GM18870 (cell line): Measurements from ENCODE around the gene WWOX.

ENCODE experiments used
- ATAC-seq: cut with Tn5 transposase; IDR thresholded peaks from one replicate; pipeline ENCODE4 v1.9.1; 2021; ENCODE audit warnings: moderate library complexity; ENCODE audit not compliant: unreplicated experiment

WWOX gene

DNA sequence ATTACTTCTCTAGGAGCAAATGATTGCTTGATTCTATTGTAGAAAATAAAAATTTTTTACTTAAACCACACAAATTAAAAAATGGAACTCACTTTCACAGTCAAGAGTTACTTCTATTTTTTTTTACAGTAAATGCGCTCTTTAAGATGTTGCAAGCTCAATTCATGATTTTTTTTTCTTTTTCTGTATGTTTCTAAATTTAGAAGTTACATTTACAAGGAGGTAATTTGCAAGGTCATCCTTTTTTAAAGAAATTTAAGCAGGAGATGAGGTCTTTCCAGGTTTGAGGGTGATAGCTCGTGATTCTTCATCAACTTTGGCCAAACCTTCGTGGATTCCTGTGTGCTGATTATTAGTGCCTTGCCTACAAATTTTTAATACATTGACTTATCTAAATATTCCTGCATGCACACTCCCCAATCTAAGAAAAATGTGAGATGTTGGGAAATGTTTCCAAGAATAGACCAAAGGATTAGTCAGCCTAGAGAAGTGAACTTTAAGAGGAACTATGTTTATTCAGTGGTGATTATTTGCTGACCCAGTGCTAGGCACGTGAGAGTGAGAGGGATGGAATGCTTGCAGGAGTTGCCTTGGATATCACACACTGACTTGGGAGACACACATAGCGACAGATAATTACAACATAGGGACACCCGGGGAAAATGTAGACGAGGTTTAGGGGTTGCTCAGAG, 1071.2 kb downstream of the WWOX start:
- no peak for ATAC-seq

- ATAC-seq = no peak
Observed at GRCh38 chr16:79171504-79171903, 1072.0 kb downstream of the WWOX start.

DNA sequence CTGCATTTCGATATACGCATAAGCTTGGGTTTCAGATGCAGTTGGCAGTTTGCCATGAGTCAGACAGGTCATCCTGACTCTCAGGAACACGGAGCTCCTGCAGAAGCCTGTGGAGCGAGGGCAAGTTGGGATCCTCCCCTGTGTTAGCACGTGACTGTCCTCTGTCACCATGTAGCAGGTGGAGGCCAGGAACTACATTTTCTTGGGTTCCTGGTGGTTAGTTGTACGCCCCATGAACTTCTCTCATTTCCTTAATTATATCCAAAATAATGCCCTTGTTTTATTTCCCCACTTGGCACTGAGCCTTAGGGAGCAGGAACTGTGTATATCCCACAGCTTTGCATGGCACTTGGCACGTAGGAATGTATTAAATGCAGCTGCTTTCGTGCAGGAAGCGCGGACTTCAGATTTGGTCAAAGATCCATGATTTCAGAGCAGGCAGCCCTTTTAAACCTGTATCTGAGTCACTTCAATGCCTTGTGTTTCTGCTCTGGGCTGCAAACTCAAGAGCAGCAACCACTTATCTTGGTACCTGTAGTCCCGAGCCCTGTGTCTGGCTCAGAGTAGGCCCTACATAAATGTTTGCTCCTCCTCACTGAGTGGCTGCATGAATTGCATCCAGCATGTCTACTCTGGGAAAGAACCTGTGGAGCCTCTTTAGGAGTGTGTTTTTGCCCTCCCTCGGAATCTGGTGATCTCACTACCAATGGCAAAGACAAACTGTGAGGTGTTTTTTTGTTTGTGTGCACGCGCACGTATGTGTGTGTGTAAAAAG, 1072.7 kb downstream of the WWOX start:
- ATAC-seq = no peak

DNA sequence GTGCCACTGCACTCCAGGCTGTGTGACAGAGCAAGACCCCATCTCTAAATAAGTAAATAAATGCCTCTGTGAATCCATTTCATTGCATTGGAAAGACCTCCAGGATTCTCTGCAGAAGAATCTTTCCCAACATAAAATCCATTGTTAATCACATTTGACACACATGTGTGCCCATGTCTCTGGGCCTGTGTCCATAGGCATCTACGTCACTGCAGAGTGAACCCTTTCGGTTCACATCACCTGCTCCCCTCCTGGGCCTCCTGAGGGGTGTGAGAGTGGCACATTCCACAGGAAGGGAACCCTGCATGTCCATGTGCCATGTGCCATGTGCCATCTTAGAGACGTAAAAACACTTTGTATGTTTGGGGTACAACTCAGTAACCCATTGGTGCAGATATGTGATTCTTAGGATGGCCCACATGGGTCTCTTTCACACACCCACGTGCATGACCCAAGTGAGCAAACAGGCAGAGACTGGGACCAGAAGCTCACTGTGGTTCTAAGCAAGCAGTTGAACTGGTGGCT, 1073.6 kb downstream of the WWOX start:
- ATAC-seq = no peak

DNA sequence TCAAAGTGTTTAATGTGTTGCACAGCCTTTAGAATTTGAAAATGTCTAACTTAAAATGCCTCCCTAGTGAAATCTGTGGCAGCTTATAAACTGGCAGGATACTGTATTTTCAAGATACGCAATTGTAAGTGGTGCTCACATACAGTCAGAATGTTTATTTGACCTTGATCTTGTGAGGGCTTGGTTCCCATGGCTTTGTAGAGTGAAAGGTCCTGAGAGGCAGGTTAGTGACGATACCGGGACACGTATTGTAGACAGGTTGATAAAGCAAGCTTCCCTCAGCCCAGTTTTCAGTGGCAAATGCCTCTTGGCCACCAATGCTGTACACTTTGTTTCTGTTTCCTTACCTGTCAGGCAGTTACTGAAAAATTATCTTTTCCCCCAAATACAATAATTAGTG, 1074.5 kb downstream of the WWOX start:
- no peak for ATAC-seq

- no peak for ATAC-seq
Observed at GRCh38 chr16:79175286-79176057, 1076.0 kb downstream of the WWOX start.

GRCh38 chr16:79177018-79177417, 1077.6 kb downstream of the WWOX start:
- ATAC-seq = no peak

- no peak for ATAC-seq
Observed at GRCh38 chr16:79181419-79181818, 1082.0 kb downstream of the WWOX start.

GRCh38 chr16:79182616-79183015, 1083.2 kb downstream of the WWOX start:
- no peak for ATAC-seq

DNA sequence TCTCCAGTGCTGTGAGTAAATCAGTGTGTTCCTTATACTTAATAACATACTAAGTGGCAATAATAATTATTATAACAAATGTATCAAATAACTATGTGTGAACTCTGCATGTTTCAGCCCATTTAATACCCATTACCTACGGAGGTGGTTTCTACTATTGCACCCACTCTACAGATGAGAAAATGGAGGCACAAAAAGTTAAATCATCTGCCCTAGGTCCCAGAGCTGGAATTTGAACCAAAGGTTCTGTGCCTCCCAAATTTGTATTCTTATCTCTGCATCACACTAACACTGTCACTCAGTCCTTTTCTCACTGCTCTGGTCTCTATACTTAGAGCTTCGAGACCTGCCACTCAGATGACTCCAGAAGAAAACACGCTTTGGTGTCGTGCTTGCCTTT, 1084.1 kb downstream of the WWOX start:
- ATAC-seq = no peak

GRCh38 chr16:79184464-79185030, 1085.1 kb downstream of the WWOX start:
- ATAC-seq = no peak

GRCh38 chr16:79185711-79186110, 1086.3 kb downstream of the WWOX start:
- no peak for ATAC-seq

DNA sequence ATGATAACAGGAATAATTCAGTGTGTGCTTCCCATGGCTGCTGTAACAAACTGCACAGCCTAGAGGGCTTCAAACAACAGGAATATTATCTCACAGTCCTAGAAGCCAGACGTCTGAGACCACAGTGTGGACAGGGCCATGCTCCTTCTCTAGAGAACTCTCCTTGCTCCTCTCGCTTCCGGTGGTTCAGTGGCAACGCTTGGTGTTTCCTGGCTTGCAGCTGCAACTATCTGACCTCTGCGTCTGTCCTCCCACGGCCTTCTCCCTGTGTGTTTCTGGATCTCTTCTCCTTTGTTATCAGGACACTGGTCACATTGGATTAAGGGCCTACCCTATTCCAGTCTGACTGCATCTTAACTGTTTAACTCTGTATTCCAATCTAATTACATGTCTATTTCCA, 1086.7 kb downstream of the WWOX start:
- ATAC-seq = no peak

- ATAC-seq = no peak
Observed at GRCh38 chr16:79188115-79188738, 1088.8 kb downstream of the WWOX start.

GRCh38 chr16:79188739-79189122, 1089.3 kb downstream of the WWOX start:
- no peak for ATAC-seq

GRCh38 chr16:79190542-79190941, 1091.1 kb downstream of the WWOX start:
- ATAC-seq = no peak

- ATAC-seq = no peak
Observed at GRCh38 chr16:79191933-79192332, 1092.5 kb downstream of the WWOX start.

GRCh38 chr16:79192904-79193303, 1093.5 kb downstream of the WWOX start:
- ATAC-seq = no peak

DNA sequence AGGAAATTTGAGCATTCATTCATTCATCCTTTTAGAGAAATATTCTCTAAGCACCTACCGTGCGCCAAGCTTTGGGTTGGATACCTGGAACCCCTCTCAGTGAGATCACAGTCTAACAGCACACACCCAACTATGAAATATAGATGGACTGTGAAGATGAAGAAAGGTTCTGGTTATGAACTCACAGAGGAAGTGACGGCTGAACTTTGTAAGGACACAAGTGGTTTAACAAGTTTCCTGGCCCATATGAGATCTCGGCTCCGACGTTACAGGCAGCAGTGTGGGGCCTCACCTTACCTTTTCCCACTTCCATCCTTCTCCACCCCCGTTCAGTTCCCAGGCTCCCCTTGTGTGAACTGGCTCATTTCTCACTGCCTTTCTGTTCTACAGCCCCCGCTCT, 1094.8 kb downstream of the WWOX start:
- no peak for ATAC-seq

DNA sequence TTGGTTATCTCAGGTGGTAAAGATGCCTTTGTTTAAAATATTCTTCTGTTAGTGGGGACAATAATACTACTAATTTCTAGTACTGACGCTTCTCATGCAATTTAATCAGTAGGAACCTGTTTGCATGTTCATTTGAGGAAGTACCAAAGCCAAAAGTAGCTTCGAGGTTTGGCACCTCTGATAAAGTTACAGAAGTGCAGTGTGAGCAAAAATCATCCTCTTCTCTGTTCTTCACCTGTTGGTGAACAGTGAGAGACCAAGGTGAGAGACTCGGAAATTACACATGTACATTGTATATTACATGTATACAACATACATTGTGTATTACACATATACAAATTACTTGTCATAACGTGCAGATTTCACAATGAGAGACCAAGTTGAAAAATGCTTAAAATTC, 1096.5 kb downstream of the WWOX start:
- ATAC-seq = no peak

- no peak for ATAC-seq
Observed at GRCh38 chr16:79201436-79201835, 1102.0 kb downstream of the WWOX start.
